HepG2 (cell line): ENCODE data around the gene NRSN2. TPM values are rescaled to one million over a fixed set of nuclear protein-coding genes. Genes with fewer than 3 reads are reported as not detected.

Source experiments
- AGO1 ChIP-seq: fragments of 200-400 bp; formaldehyde crosslinking; IDR thresholded peaks from 2 replicates; pipeline ENCODE4 v1.6.1; 2017; ENCODE audit warnings: mild to moderate bottlenecking, low read depth, low read length, moderate library complexity; ENCODE audit not compliant: poor library complexity, severe bottlenecking
- CC2D1A ChIP-seq: sonication (generic); formaldehyde crosslinking; IDR thresholded peaks from 2 replicates; pipeline ENCODE4 v1.8.1; 2023; ENCODE audit warnings: mild to moderate bottlenecking, missing genetic modification reagents
- CCDC6 ChIP-seq: sonication (generic); formaldehyde crosslinking; IDR thresholded peaks from 2 replicates; pipeline ENCODE4 v1.8.1; 2022; ENCODE audit warnings: mild to moderate bottlenecking, missing genetic modification reagents, moderate library complexity
- JUND ChIP-seq: sonication (generic); formaldehyde crosslinking; IDR thresholded peaks from 2 replicates; pipeline ENCODE4 v1.8.0; 2022; ENCODE audit warnings: mild to moderate bottlenecking, missing genetic modification reagents
- KDM4B ChIP-seq: sonication (generic); formaldehyde crosslinking; IDR thresholded peaks from 2 replicates; pipeline ENCODE4 v1.4.0; 2020; ENCODE audit warnings: missing genetic modification reagents
- MAFG ChIP-seq: sonication (generic); formaldehyde crosslinking; IDR thresholded peaks from 2 replicates; pipeline ENCODE4 v1.5.1; 2020; ENCODE audit warnings: mild to moderate bottlenecking, missing genetic modification reagents
- POLR2A ChIP-seq, 2 experiments: IDR thresholded peaks; 2 replicates each; pipeline ENCODE4 v1.6.1; 2011; ENCODE audit warnings: low read depth in 2 of 2, low read length in 2 of 2, mild to moderate bottlenecking in 1 of 2, moderate library complexity in 1 of 2; ENCODE audit not compliant: insufficient read depth in 1 of 2
- RXRB ChIP-seq: IDR thresholded peaks from 2 replicates; pipeline ENCODE4 v1.6.1; 2016; ENCODE audit warnings: borderline replicate concordance, missing genetic modification reagents, missing compliant biosample characterization
- SIX1 ChIP-seq: sonication (generic); formaldehyde crosslinking; IDR thresholded peaks from 2 replicates; pipeline ENCODE4 v1.4.0; 2020; ENCODE audit warnings: missing genetic modification reagents, borderline replicate concordance
- SIX4 ChIP-seq: sonication (generic); formaldehyde crosslinking; IDR thresholded peaks from 2 replicates; pipeline ENCODE4 v1.4.0; 2020; ENCODE audit warnings: missing genetic modification reagents
- TRIM24 ChIP-seq: sonication (generic); formaldehyde crosslinking; IDR thresholded peaks from 2 replicates; pipeline ENCODE4 v1.8.0; 2022; ENCODE audit warnings: mild to moderate bottlenecking, missing genetic modification reagents
- ZC3H4 ChIP-seq: sonication (generic); formaldehyde crosslinking; IDR thresholded peaks from 2 replicates; pipeline ENCODE4 v1.4.0; 2020; ENCODE audit warnings: missing genetic modification reagents, borderline replicate concordance
- ZMYM2 ChIP-seq: sonication (generic); formaldehyde crosslinking; IDR thresholded peaks from 2 replicates; pipeline ENCODE4 v1.8.0; 2022; ENCODE audit warnings: mild to moderate bottlenecking, missing genetic modification reagents
- ZNF205 ChIP-seq: IDR thresholded peaks from 2 replicates; pipeline ENCODE4 v1.6.1; 2018; ENCODE audit warnings: missing biosample characterization, missing genetic modification reagents
- ZNF383 ChIP-seq: sonication (generic); formaldehyde crosslinking; IDR thresholded peaks from 2 replicates; pipeline ENCODE4 v1.4.0; 2020; ENCODE audit warnings: missing genetic modification reagents, mild to moderate bottlenecking, borderline replicate concordance
- ZNF496 ChIP-seq: sonication (generic); formaldehyde crosslinking; IDR thresholded peaks from 2 replicates; pipeline ENCODE4 v1.8.1; 2023; ENCODE audit warnings: mild to moderate bottlenecking, moderate library complexity, missing genetic modification reagents; ENCODE audit not compliant: insufficient replicate concordance
- ZNF550 ChIP-seq: sonication (generic); formaldehyde crosslinking; IDR thresholded peaks from 2 replicates; pipeline ENCODE4 v1.4.0; 2020; ENCODE audit warnings: mild to moderate bottlenecking, missing genetic modification reagents, borderline replicate concordance
- ZNF598 ChIP-seq: sonication (generic); formaldehyde crosslinking; IDR thresholded peaks from 2 replicates; pipeline ENCODE4 v1.5.1; 2020; ENCODE audit warnings: mild to moderate bottlenecking, missing genetic modification reagents, borderline replicate concordance
- ZNF724P ChIP-seq: sonication (generic); formaldehyde crosslinking; IDR thresholded peaks from 2 replicates; pipeline ENCODE4 v1.8.0; 2022; ENCODE audit warnings: missing genetic modification reagents, borderline replicate concordance
- ZSCAN29 ChIP-seq: sonication (generic); formaldehyde crosslinking; conservative IDR thresholded peaks from 2 replicates; pipeline ENCODE4 v1.4.0; 2020; ENCODE audit warnings: mild to moderate bottlenecking, missing genetic modification reagents
- ZSCAN31 ChIP-seq: sonication (generic); formaldehyde crosslinking; IDR thresholded peaks from 2 replicates; pipeline ENCODE4 v1.5.0; 2020; ENCODE audit warnings: low read depth, mild to moderate bottlenecking, missing genetic modification reagents
- polyA plus RNA-seq, 8 experiments: library from polyadenylated mRNA; depleted of rRNA in 3 of 8; stranded (reverse) in 7 of 8; unstranded in 1 of 8; fragments of >200 nt; fragmentation: Illumina TruSeq in 4 of 8; extraction: Trizol in 4 of 8; gene quantifications; 2 replicates each; pipeline versions ENCODE4 v1.2.1 to v1.2.3, GENCODE V29; 2011 to 2016; ENCODE audit warnings: low read depth in 4 of 8, missing spikeins in 1 of 8, mixed read lengths in 1 of 8; ENCODE audit not compliant: insufficient read depth in 1 of 8
- total RNA-seq, 5 experiments: library from RNA; depleted of rRNA; stranded (reverse); fragments of >200 nt; fragmentation: Illumina TruSeq; extraction: Trizol; gene quantifications; 2 replicates each; pipeline ENCODE4 v1.2.3, GENCODE V29; 2016; ENCODE audit warnings: low read depth in 1 of 5
- TF ChIP-seq, protein P1 (sequence below): sonication (generic); formaldehyde crosslinking; IDR thresholded peaks from one replicate; pipeline ENCODE4 v1.5.1; 2020; ENCODE audit warnings: mild to moderate bottlenecking, missing genetic modification reagents; ENCODE audit errors: not compliant biosample characterization
- TF ChIP-seq, protein P2 (sequence below): IDR thresholded peaks from 2 replicates; pipeline ENCODE4 v1.6.1; 2016
- TF ChIP-seq, protein P3 (sequence below): IDR thresholded peaks from 2 replicates; pipeline ENCODE4 v1.6.1; 2016; ENCODE audit warnings: missing genetic modification reagents, missing compliant biosample characterization

NRSN2 gene
- total and polyA plus RNA-seq, 2 of the 13 experiments (the other 11 are each of a cell fraction or from before 2014, with no cell fraction given), result 32.3 to 49.4 TPM

DNA sequence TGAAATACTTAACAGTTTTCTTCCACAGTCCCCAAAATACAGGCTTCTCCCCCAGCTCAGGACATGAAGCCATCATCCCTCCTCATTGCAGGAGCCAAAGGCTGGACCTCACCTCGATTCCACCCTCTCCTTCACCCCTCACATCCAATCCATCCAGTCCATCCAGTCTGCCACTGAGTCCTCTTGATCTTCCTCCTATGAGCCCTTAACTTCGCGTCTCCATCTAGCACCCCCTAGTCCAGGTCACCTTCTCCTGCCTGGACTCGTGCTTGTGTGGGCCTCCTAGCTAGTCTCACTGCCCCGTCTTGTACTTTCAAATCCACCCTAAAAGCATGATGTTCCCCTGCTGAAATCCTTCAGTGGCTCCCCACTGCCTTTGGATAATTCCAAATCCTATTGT is 37.0 kb downstream of the NRSN2 start (continued):
- TF ChIP-seq ZNF724P (CRISPR knock-in tag) (no peak), ZNF383 (CRISPR knock-in tag) (no peak), TRIM24 (0 out of 2 replicates have a peak, but pooled peaks have one; percentile 14), ZNF598 (CRISPR knock-in tag) (no peak), ZSCAN31 (CRISPR knock-in tag) (no peak), CC2D1A (CRISPR knock-in tag) (no peak), MAFG (no peak), RXRB (no peak), SIX1 (CRISPR knock-in tag) (no peak), AGO1 (no peak), JUND (CRISPR knock-in tag) (no peak), ZMYM2 (0 out of 2 replicates have a peak, but pooled peaks have one; percentile 44), SIX4 (CRISPR knock-in tag) (no peak), CCDC6 (CRISPR knock-in tag) (0 out of 2 replicates have a peak, but pooled peaks have one; percentile 20), ZSCAN29 (CRISPR knock-in tag) (no peak), POLR2A (IDR thresholded peaks at IDR 0.05; ENCODE audit: insufficient read depth in 1 of 2, low read depth in 2 of 2, low read length in 2 of 2) (peak; percentile 23 to 30; a peak in 2 of 4 replicates), ZNF496 (CRISPR knock-in tag) (no peak), KDM4B (CRISPR knock-in tag) (no peak), ZC3H4 (CRISPR knock-in tag) (peak; percentile 60; the same call in 1 of the 2 replicates), ZNF205 (CRISPR knock-in tag) (no peak), ZNF550 (0 out of 2 replicates have a peak, but pooled peaks have one; percentile 21)
- TF ChIP-seq, protein P1, sequence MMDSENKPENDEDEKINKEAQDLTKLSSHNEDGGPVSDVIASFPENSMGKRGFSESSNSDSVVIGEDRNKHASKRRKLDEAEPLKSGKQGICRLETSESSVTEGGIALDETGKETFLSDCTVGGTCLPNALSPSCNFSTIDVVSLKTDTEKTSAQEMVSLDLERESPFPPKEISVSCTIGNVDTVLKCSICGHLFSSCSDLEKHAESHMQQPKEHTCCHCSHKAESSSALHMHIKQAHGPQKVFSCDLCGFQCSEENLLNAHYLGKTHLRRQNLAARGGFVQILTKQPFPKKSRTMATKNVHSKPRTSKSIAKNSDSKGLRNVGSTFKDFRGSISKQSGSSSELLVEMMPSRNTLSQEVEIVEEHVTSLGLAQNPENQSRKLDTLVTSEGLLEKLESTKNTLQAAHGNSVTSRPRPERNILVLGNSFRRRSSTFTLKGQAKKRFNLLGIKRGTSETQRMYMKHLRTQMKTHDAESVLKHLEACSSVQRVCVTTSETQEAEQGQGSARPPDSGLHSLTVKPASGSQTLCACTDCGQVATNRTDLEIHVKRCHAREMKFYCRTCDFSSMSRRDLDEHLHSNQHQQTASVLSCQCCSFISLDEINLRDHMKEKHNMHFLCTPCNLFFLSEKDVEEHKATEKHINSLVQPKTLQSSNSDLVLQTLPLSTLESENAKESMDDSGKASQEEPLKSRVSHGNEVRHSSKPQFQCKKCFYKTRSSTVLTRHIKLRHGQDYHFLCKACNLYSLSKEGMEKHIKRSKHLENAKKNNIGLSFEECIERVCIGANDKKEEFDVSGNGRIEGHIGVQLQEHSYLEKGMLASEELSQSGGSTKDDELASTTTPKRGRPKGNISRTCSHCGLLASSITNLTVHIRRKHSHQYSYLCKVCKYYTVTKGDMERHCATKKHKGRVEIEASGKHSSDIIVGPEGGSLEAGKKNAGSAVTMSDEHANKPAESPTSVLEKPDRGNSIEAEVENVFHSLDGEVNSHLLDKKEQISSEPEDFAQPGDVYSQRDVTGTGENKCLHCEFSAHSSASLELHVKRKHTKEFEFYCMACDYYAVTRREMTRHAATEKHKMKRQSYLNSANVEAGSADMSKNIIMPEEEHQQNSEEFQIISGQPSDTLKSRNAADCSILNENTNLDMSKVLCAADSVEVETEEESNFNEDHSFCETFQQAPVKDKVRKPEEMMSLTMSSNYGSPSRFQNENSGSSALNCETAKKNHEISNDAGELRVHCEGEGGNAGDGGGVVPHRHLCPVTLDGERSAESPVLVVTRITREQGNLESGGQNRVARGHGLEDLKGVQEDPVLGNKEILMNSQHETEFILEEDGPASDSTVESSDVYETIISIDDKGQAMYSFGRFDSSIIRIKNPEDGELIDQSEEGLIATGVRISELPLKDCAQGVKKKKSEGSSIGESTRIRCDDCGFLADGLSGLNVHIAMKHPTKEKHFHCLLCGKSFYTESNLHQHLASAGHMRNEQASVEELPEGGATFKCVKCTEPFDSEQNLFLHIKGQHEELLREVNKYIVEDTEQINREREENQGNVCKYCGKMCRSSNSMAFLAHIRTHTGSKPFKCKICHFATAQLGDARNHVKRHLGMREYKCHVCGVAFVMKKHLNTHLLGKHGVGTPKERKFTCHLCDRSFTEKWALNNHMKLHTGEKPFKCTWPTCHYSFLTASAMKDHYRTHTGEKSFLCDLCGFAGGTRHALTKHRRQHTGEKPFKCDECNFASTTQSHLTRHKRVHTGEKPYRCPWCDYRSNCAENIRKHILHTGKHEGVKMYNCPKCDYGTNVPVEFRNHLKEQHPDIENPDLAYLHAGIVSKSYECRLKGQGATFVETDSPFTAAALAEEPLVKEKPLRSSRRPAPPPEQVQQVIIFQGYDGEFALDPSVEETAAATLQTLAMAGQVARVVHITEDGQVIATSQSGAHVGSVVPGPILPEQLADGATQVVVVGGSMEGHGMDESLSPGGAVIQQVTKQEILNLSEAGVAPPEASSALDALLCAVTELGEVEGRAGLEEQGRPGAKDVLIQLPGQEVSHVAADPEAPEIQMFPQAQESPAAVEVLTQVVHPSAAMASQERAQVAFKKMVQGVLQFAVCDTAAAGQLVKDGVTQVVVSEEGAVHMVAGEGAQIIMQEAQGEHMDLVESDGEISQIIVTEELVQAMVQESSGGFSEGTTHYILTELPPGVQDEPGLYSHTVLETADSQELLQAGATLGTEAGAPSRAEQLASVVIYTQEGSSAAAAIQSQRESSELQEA (CRISPR knock-in tag), result no peak
- TF ChIP-seq, protein P2, sequence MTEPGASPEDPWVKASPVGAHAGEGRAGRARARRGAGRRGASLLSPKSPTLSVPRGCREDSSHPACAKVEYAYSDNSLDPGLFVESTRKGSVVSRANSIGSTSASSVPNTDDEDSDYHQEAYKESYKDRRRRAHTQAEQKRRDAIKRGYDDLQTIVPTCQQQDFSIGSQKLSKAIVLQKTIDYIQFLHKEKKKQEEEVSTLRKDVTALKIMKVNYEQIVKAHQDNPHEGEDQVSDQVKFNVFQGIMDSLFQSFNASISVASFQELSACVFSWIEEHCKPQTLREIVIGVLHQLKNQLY (CRISPR knock-in tag), result no peak
- TF ChIP-seq, protein P3, sequence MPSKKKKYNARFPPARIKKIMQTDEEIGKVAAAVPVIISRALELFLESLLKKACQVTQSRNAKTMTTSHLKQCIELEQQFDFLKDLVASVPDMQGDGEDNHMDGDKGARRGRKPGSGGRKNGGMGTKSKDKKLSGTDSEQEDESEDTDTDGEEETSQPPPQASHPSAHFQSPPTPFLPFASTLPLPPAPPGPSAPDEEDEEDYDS (CRISPR knock-in tag), result no peak
